ENCODE measurements around the gene FETUB.
A peak's percentile ranks its signal among the peaks of the same experiment; 100 is the strongest.
"Not testable (repeated sequence)": the region's sequence is repeated elsewhere in the genome, so short reads cannot be mapped to it uniquely, and the experiment has no call there.

The FETUB gene

GRCh38 chr3:186614266-186614596 is 26.0 kb upstream of the FETUB start:
- DNase-seq, result no peak

- peak; percentile 23 to 54 (median 52) for DNase-seq
Measured at GRCh38 chr3:186614597-186615483, 25.4 kb upstream of the FETUB start.

DNA sequence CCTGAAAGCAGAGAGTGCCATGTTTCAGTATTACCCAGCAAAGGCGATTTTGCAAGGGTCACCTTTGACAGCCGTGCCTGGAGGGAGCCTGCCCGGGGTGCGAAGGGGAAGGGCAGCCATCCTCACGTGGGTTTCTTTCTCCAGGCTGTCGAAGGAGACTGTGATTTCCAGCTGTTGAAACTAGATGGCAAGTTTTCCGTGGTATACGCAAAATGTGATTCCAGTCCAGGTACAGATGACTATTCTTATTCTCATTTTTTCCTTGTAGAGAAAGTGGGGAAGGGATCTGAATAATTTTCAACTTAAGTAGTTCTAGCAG is 23.9 kb upstream of the FETUB start:
- DNase-seq, result no peak

DNA sequence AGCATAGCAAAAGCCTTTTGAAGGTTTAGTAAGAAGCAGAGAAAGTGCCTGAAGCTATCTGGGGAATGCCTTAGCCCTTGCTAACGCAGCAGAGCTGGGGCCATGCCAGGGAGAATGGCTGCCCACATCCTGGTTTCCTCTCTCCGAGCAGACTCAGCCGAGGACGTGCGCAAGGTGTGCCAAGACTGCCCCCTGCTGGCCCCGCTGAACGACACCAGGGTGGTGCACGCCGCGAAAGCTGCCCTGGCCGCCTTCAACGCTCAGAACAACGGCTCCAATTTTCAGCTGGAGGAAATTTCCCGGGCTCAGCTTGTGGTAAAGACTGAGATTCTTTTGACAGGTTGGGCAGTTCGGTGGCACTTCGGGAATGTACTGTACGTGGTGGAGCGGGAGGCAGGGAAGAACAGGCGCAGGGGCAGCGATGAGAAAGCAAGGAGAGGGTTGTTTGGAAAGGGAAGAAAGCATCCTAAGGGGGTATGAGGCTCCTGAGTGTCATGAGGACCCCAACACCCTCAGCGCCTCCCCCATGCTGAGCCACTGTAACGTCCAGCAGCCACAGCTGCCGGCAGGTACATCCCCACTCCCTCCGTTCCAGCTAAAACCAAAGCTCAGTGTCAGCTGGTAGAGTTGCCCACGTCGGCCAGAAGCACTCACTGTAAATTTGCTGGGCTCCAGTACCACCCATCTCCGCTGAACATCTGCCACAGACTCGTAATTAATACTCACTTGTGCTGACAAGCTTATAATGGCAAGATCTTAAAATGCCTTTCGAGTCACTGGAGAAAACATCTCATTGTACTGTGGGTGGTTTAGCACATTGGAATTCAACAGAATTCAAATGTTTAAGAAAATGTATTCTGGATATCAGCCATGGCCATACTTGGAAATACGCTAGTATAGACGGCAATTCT is 22.9 kb upstream of the FETUB start:
- peak; percentile 67 to 81 (median 71) for DNase-seq

- DNase-seq, result no peak
Measured at GRCh38 chr3:186618318-186618938, 21.8 kb upstream of the FETUB start.

- DNase-seq, result no peak
Measured at GRCh38 chr3:186619787-186620212, 20.4 kb upstream of the FETUB start.

DNA sequence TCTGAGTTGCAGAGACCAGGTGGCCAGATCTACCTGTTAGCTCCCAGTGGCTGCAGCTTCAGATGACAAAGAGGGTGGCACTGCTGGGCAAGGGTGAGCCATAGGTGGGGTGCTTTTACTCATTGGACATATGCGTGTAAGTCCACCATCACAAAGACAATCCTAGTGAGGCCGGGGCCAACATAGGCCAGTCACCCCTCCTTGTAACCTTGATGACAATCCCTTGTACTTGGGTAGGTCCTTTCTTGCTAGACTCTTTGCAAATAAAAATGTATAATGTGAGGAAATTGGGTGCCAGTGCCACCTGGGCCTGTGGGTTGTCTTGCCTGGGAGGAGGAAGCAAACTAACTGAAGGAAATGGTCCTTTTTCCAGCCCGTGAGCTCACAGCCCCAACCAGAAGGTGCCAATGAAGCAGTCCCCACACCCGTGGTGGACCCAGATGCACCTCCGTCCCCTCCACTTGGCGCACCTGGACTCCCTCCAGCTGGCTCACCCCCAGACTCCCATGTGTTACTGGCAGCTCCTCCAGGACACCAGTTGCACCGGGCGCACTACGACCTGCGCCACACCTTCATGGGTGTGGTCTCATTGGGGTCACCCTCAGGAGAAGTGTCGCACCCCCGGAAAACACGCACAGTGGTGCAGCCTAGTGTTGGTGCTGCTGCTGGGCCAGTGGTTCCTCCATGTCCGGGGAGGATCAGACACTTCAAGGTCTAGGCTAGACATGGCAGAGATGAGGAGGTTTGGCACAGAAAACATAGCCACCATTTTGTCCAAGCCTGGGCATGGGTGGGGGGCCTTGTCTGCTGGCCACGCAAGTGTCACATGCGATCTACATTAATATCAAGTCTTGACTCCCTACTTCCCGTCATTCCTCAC is 19.7 kb upstream of the FETUB start:
- DNase-seq, result no peak

DNA sequence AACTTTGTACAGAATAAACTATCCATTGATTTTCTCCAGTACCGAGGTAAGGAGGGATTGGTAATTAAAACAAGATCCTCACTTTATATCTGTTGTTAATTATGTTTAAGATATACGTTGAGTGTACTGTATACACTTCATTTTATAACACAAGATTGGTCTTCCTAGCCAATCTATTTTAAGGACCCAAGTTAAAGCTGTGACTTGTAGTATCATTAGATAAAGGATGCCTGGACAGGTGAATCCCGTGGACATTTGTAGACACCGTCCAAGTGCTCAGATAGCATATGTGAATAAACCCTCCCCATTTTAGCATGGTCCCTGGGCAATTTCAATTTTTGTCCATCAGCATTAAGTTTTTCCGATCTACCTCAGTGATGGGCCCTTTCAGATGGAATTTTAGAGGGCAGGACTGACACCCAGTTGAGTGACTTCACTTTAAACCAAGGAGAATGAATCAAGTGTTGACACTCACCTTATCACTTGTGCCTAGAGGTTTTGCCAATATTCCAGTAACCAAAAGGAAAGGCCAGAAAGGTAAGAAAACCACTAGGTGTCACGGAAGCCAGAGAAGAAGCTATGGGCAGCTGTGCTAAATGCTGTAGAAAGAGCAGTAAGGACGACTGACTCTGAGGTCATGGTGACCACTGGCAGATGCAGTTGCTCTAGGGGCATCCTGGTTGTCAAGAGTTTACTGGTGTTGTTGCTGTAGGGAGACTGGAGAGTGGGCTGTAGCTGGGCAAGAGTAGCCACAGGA is 18.1 kb upstream of the FETUB start:
- no peak for DNase-seq

- no peak for DNase-seq
Measured at GRCh38 chr3:186622651-186623310, 17.4 kb upstream of the FETUB start.

GRCh38 chr3:186624598-186624997 is 15.6 kb upstream of the FETUB start:
- DNase-seq, result no peak

- DNase-seq, result no peak
Measured at GRCh38 chr3:186625600-186626042, 14.6 kb upstream of the FETUB start.

DNA sequence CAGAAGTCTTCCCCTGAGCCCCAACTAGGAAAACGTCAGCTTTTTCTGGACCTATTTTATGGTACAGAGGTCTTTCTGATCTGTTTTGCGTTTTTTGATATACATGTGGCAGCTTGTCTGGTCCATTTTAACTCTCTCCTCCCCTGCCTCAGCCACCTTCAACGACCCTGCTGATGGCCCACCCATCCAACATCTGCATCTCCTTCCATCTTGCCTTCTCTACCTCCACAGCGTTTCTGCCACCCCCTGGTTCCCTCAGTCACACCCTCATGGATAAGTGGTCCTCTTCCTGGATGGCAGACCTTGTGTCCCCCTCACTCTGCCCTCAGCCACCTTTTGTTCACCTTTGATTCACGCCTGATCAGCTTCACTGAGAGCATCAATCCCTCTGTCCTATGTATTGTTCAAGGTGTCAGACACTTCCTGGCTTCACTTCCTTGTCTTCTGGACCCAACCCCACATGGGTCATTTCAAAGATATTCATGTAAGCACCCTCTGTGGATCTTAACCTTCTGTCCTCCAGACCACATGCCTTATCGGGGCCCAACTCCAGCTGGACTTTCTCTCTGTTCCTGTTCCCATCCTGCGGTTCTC is 13.8 kb upstream of the FETUB start:
- DNase-seq, result no peak

GRCh38 chr3:186627852-186628414 is 12.3 kb upstream of the FETUB start:
- no peak for DNase-seq

GRCh38 chr3:186628756-186629155 is 11.4 kb upstream of the FETUB start:
- DNase-seq, result no peak

DNA sequence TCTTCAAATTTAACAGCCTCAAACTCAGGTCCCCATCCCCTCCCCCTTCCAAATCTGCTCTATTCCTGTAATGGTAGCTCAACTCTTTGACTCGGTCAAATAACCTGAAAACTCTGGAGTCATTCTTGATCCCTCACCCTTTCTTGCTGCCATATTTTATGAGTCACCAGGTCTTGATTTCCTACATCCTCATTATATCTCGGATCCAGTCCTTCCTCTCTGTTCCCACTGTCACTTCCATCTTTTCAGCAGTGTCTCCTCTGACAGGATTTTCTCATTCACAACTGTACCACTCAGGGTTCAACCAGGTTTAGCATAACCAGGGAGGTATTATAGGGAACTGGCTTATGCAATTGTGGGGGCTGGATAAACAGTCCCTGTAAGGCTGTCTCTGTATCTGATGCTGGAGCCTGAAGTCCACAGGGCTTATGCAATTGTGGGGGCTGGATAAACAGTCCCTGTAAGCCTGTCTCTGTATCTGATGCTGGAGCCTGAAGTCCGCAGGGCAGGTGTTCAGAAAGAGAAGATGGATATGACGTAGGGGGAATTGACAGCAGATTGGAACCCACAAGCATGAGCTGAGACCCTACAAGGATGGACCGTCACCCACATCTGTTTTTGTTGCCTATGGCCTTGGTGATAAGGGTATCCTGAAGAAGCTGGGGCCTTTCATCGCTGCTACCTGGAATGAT is 9.1 kb upstream of the FETUB start:
- no peak for DNase-seq

- DNase-seq, result no peak
Measured at GRCh38 chr3:186633481-186633880, 6.7 kb upstream of the FETUB start.

GRCh38 chr3:186634207-186634606 is 6.0 kb upstream of the FETUB start:
- not testable (repeated sequence) for DNase-seq

- no peak for DNase-seq
Measured at GRCh38 chr3:186635532-186635931, 4.7 kb upstream of the FETUB start.

- DNase-seq, result no peak
Measured at GRCh38 chr3:186636536-186636935, 3.7 kb upstream of the FETUB start.

- DNase-seq, result no peak
Measured at GRCh38 chr3:186637686-186638085, 2.5 kb upstream of the FETUB start.

Measured in activated naive CD4-positive, alpha-beta T cell (primary cell).